ENCODE results near the gene HPGD. TPM values are rescaled to one million over a fixed set of nuclear protein-coding genes. Genes with fewer than 3 reads are reported as not detected.

HPGD gene
- total RNA-seq, 1 experiment from 2014 or later: 1.9 TPM

DNA sequence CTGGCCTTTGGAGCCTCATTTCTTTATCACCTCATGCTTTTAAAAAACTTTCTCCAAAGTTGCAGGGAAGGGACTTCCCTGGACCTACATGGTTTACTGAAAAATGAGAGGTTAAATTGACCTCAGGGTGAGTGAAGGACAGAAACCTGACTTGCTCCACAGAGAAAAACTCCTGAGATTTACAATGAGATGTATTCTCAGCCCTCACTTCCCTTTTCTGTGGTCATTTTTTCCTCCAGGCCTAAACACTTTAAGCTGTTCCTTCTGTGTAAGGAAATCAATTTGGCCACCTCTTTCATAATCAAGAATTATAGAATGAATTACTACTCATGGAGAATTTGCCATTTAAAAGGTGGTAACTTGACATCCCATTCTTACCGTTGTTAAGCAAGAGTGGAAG is 77.9 kb downstream of the HPGD start:
- peaks cover 5% of the 10 kb centered on the region; the same call in 1 of the 2 replicates for H3K9me3 ChIP-seq (replicated peaks)
- DNase-seq (ENCODE audit: low read depth in 1 of 2, low spot score in 2 of 2): no peak
- H3K36me3 ChIP-seq: no peaks in the 10 kb centered on the region
- H3K27ac ChIP-seq: no peak overlapping the region
- H3K4me3 ChIP-seq: no peak overlapping the region
- H3K27me3 ChIP-seq (replicated peaks): no peaks in the 10 kb centered on the region
- no peaks in the 10 kb centered on the region for H3K4me1 ChIP-seq (replicated peaks)

Other genes with a start within 250 kb of the HPGD start
- 17.8 and 26.2 TPM in 2 replicates for gene FBXO8, start 238.8 kb downstream of the HPGD start, total RNA-seq (2014; rRNA removed; shearing (Covaris generic))
- gene CEP44, start 238.6 kb downstream of the HPGD start, total RNA-seq (2014; rRNA removed; shearing (Covaris generic)): 22.8 and 31.7 TPM in 2 replicates

All from SJSA1 (cell line).